ENCODE results near the gene STAT6.
A peak's percentile ranks its signal among the peaks of the same experiment; 100 is the strongest.

Gene STAT6, protein sequence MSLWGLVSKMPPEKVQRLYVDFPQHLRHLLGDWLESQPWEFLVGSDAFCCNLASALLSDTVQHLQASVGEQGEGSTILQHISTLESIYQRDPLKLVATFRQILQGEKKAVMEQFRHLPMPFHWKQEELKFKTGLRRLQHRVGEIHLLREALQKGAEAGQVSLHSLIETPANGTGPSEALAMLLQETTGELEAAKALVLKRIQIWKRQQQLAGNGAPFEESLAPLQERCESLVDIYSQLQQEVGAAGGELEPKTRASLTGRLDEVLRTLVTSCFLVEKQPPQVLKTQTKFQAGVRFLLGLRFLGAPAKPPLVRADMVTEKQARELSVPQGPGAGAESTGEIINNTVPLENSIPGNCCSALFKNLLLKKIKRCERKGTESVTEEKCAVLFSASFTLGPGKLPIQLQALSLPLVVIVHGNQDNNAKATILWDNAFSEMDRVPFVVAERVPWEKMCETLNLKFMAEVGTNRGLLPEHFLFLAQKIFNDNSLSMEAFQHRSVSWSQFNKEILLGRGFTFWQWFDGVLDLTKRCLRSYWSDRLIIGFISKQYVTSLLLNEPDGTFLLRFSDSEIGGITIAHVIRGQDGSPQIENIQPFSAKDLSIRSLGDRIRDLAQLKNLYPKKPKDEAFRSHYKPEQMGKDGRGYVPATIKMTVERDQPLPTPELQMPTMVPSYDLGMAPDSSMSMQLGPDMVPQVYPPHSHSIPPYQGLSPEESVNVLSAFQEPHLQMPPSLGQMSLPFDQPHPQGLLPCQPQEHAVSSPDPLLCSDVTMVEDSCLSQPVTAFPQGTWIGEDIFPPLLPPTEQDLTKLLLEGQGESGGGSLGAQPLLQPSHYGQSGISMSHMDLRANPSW

DNA sequence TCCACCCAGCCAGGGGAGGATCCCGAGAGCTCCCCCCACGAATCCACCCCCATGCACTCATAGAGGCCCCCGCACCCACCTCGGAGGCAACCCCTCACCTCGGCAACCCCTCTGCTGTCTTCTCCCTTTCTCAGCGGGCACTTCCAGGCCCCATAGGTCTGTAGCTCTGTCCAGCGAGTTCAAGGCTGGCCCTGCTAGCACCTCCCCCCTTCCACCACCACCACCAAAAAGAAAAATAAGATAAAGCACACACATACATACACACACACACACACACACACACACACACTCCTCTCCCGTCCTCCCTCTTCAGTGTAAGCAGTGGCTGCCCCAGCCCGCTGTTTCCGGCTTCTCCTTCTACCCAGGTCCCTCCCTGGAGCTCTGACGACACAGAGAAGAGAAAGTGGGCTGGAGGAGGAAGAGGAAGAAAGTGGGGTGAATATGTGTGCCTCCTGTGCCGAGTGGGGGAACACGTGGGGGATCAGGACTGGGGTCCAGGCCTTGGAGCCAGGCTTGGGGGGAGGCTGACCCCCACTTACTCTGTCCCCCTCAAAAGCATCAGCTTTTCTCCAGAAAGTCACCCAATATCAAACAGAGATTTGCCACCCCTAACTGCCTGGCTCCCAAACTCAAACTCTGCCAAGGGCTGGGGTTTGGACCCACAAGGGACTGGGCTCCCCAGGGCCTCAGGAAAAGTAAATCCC is at the start of gene STAT6:
Gene STAT6 (minus strand): TSS at position 332 of the 704 bp plus-strand sequence. CDS start 3,084 bp downstream, outside the sequence.
- peak; percentile 73 for DNase-seq (ENCODE audit: low spot score)

DNA sequence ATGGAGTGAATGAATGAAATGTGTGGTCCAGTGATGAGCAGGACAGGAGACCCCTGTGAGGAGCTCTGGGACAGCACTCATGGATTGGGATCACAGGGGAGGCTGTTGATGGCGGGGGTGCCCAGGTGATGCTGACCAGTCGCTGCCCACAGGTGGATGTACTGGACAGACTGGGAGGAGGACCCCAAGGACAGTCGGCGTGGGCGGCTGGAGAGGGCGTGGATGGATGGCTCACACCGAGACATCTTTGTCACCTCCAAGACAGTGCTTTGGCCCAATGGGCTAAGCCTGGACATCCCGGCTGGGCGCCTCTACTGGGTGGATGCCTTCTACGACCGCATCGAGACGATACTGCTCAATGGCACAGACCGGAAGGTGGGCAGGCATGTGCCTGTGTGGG is 49.6 kb upstream of the STAT6 start:
- no peak for DNase-seq (ENCODE audit: low spot score)

DNA sequence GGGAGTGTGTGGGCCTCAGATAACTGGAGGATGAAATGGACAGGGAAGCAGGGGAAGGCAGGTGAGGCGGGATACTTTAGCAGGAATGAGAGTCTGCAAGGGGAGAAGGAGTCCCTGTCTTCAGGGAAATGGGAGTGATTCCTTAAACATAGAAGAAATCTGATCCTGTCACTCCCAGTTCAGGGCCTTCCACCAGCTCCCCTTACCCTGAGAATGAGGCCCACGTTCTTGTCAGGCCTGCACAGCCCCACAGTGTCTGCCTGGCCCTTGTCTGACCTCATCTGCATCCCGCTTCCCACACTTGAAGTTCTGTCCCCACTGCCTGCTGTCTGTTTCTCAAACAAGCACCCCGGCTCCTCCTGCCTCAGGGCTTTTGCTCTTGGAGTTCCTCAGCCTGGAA is 48.9 kb upstream of the STAT6 start:
- DNase-seq (ENCODE audit: low spot score) = no peak

DNA sequence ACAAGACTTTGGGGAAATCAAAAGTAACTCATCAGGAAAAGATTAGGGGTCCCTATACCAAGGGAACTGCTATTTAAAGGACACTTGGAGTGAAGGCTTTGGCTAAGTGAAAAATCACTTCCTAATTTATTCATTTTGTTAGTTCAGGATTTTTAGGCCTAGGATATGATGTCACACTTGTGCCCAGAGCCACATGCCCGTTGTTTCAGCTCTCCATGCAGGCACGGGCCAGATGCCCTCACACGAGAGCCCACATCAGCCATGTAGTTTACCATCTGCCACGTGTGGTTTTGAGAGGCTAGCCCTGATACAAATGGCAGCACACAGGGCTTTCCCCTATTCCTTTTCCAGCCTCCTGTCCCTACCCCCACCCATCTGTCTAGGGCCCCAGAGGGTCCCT is 48.1 kb upstream of the STAT6 start:
- DNase-seq (ENCODE audit: low spot score) = no peak

DNA sequence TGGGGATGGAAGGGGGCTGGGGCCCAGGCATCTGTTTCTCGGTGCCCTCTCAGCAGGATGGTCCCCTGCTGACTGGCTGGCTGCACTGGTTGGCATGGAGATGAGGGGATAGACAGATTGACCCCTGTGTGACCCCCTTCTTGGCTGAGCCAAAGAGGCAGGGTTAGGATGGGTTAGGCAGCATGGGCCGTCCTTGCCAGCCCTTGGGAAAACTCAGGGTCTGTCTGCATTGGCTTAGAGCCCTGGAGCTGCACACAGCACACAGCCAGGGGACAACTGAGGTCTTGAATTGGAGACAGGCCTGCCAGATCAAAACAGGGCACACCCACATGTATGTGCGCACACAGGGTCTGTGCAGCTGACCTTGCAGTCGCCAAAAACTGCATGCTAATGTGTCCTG is 47.5 kb upstream of the STAT6 start:
- no peak for DNase-seq (ENCODE audit: low spot score)

DNA sequence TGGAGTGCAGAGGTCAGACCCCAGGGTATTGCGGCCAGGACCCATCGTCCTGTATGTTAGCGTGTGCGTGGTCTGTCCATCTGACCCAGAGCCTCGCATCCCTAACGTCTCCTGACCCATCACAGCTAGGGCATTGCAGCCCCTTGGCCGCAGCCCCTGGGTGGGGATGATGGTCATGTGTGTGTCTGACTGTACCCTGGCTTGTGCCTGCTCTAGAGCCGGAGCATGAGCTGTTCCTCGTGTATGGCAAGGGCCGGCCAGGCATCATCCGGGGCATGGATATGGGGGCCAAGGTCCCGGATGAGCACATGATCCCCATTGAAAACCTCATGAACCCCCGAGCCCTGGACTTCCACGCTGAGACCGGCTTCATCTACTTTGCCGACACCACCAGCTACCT is 47.0 kb upstream of the STAT6 start:
- no peak for DNase-seq (ENCODE audit: low spot score)

DNA sequence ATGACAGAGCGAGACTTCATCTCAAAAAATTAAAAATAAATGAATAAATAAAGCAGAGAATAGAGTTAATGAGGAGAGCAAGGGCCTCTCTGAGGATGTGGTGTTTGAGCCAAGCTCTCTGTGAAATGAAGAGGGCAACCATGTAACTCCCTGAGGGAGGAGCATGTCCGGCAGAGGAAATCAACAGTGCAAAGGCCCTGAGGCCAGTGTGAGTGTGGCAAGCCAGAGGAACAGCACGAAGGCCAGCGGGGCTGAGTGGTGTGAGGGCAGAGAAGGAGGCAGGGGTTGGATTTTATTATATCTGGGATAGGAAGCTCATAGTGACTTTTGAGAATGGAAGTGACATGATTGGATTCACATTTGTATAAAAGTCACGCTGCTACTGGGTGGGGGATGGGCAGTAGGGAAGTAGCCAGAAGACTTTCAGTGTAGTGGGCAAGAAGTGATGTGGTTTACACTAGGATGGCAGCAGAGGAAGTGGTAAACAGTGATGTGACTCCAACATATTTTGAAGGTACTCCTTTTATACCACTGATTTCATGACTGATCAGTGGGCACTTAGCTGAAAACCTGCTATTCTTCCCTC is 46.5 kb upstream of the STAT6 start:
- DNase-seq (ENCODE audit: low spot score) = no peak

DNA sequence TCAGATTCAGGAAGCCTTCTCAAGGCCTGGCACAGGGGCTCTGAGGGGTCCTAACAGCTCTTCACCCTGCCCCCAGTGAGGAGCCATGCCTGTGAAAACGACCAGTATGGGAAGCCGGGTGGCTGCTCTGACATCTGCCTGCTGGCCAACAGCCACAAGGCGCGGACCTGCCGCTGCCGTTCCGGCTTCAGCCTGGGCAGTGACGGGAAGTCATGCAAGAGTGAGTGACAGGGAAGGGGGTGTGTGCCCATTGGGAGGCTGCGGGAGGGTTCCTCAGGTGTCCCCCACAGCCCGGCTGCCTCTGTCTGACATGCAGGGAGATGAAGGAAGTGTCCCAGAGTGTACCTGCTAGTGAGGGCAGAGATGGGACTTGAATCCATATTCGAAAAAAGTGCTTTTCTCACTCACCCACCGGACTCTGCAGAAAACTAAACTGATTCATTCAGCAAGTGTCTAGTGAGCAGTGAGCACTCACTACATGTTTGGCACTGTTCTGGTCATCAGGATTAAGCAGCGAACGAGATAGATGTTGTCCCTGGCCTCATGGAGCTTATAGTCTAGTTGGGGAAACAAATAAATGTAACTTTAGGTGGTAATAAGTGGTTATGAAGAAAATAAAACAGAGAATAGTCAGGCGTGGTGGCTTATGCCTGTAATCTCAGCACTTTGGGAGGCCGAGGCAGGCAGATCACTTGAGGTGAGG is 45.7 kb upstream of the STAT6 start:
- no peak for DNase-seq (ENCODE audit: low spot score)

DNA sequence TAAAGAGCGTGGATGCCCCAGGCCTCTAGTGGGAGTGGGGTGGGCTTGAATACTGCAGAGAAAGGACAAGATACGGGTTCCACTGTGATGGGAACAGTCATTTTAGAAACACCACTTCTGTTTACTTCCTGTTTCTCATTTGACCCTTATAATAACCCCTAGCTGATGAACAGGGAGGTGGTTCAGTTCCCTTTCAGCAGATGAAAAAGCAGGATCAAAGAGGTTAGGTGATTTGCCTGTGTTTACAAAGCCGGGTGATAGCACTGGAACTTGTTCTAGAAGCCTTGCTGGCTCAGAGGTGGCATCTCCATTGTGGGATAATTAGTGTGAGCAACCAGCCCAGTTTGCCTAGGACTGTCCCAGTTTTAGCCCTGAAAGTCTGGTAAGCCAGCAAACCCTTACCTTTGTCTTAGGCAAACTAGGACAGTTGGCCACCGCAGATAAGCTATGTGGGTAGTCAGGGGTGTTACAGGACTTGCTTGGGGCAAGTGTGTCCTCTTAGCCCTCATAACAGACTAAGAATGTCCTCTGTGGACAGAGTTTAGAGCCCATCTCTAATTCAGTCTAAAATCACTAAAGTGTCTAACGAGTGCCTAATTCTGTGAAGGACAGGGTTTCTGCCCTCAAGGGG is 43.8 kb upstream of the STAT6 start:
- DNase-seq (ENCODE audit: low spot score) = no peak

DNA sequence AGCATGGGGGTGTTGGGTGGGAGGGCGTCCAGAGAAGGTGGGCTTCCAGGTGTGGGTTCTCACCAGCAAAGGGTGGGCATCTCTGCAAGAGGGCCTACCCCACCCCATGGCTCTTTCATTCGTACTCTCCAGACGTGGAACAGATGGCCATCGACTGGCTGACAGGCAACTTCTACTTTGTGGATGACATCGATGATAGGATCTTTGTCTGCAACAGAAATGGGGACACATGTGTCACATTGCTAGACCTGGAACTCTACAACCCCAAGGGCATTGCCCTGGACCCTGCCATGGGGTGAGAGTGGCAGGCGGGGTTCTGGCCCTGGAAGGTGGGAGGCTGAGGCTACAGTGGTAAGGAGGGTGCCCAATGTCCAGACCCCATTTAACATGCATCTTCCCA is 42.9 kb upstream of the STAT6 start:
- no peak for DNase-seq (ENCODE audit: low spot score)

DNA sequence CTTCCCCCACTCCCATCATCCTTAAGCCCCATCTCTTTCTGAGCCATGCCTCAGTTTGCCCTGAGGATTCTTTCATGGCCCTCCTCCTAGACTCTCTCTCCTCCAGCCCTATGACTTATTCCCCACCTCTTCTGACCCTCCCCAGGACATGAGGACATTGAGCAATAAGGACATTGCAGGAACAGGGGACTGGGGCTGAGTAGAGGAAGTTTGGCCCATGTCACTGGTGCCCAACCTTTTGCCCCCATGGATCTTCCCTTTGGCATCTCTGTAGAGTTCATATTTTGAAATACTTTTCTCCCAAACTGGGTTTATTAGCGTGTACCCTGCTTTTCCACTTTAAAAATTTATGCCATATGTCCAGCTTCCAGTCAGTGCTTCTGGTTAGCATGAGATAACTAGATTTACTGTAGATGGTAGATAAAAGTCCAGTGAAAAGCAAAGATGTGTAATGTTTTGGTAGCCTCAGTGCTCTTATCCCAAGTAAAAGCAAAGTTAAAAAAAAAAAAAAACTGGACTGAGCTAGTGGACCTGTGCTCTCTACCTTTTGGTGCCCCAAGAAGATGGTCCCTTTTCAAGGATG is 42.3 kb upstream of the STAT6 start:
- DNase-seq (ENCODE audit: low spot score) = no peak

DNA sequence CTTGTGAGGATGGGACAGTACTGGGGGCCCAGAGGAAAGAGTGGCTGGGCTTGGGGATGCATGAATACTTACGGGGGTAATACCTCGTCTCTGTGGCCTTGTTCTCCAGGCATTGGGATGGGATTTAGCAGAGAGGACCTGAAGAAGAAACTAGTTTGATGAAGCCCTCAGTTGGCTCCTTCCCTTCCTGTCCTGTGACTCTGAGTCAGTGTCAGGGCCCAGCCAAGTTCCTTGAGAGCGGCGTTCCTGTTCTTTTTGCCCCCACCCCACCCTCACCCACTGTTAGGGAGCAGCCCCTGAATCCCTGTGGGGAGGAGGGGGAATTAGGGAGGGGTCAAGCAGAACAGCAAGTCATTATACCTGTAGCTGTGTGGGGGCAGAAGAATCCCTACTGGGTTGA is 41.5 kb upstream of the STAT6 start:
- DNase-seq (ENCODE audit: low spot score) = no peak

DNA sequence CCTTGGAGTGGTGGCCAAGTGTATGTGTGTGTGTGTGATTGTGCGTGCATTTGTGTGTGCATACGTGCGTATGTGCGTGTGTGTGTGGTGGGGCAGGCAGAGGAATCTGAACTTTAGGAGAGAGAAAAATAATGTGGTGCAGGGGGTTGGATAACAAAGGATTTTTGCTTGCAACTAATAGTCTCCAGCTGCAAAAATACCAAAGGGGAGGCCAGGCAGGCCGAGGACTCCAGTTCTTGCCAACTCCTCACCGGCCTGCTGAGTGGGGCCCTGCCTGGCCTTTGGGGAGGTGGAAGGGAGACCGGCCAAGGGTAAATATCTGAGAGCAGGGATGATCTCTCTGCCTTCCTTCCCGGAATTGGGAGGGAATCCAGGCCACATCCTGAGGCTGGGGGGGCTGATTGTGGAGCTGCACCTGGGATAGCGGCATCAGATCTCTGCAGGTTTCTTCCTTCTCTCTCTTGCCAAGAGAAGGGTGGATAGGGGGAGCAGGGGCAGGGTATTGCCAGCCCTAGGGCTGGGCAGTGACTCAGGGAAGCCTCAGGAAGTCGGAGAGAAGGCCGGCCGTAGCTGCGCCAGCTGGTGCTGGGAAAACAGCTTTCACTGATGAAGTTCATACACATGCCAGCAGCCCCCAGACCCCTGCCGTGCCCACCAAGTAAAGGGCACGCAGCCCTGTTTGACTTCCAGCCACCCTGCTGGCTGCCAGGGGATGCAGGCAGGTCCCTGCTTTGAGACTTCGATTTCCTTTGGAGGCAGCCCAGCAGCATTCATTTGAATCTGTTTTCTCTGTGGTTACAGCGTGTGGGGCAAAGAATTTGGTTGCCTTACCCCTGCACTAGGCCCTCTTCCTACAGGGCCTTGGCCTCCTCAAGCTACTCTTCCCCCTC is 40.8 kb upstream of the STAT6 start:
- no peak for DNase-seq (ENCODE audit: low spot score)

DNA sequence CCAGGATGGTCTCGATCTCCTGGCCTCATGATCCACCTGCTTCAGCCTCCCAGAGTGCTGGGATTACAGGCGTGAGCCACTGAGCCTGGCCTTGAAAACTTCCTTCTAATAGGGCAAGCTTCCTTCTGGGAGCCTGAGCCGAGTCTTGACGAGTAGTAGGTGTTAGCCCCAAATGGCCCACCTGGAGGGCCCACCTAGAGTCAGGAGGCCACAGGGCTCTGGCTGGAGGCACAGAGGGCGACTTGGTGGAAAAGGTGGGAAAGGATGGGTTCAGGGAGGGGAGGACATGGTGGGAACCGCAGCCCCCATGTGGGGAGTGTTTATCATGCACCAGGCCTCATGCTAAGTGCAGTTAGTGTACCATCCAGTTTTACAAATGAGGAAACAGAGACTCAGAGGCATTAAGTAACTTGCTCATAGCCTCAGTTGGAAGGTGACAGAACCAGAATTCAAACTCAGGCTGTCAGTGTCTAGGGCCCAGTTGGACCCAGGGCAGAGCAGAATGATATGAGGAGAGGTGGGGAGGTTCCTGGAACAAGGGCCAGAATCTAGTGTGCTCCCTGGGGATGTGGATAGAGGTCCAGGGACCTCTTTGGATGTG is 39.3 kb upstream of the STAT6 start:
- no peak for DNase-seq (ENCODE audit: low spot score)

DNA sequence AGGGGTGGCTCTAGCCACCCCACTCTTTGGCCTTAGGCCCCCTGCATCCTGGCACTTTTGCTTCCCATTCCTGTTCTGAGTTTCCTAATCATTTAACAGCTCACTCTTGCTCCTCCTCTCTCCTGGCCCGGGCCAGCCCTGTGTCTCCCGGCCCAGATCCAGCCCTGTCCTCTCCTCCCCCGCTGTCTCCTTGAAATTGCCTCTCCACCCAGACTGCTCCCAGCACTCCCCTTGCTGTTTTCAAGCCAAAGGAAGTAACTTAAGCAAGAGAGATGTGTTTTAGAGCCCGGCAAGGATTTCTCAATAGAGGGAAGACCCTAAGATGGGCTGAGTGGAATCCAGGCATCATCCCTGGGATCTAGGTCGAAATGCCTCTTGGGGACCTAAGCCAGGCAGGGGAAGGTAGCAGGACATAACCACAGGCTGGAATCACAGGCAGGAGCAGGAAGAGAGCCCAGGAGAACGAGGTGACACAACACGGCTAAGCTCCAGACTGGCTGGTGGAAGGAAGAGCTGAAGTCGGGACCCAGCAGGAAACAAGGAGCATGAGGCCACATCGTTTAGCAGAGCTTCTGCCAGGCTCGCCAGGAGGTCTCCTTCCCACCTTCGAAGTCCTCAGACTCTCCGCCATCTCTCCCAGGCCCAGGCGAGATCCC is 38.2 kb upstream of the STAT6 start:
- no peak for DNase-seq (ENCODE audit: low spot score)

DNA sequence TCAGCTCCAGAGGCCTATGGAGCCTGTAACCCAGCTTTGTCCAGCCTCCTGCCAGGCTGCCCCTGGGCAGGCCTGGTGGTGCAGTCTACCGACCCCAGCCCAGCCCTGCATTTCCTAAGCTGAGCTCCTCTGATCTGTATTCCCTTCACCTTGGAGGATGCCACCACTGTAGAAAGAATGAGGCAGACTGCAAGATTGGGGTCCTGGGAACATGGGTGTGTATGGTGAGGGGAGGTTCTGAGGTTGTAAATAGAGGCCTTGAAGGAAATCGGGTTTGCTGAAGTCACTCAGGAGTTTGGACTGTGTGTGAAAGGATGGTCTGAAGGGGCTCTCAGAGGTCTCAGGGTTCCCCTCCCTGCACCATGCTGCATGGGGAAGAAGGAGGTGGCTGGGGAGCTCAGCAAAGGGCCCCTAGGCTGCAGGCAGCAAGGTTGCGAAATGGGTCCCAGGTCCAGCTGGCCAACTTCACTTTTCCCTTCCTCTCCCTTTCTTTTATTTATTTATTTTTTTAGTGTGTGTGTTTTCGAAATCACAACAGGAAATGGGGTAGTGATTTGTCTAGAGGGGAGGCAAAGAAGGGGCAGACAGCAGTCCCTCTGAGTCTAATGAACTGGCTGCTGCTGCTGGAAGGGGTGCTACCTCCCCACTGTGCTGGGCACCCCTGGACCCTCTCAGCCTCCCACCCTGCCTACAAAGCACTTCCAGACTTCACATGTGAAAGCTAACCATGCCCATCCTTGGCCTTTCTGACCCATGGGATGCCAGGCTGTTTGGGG is 37.5 kb upstream of the STAT6 start:
- no peak for DNase-seq (ENCODE audit: low spot score)

DNA sequence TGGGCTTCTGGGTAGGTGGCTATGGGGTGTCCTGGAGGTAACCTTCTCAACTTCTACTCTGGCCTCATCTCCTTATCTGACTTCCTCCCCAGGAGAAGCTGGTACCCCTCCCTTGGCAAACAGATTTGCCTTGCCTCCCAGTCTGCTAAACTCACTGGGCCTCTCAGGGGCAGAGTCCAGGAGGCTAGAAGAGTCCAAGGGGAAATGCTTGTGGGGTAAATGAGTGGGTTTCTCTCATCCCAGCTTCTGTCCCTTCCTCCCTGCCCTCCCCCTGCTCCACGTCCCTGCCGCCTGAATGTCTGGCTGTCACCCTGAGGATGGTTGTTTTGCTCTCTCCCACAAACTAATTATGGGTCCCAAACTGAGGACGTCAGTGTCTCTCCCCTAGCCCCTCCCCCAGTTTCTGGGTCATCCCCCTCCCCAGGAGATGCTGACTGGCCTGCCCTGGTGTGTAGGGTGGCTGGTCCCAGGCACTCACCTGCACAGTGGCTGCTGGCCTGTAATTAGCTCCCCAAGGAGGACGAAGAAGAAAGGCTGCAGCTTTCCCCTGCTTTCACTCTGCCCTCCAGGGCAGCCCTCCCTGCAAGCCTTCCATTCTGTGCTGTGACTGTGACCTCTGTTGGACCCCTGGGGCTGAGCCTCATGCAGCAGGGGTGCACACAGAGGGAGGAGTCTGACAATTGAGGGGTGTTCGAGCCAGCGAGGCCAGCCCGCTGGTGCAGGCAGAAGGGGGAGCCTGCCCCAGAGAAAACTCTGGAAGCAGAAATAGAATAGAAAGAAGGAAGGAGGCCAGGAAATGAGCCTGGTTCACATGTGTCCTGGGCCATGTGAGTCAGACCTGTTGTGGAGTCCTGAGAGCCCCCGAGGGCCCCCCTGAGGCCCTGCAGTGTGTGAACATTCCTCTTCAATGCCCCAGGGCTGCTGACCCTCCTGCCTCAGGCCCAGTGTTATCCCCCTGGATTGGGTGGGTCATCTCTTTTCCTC is 36.1 kb upstream of the STAT6 start, which contains the start of gene LRP1-AS:
Gene LRP1-AS (minus strand): TSS at position 659 of the 984 bp plus-strand sequence.
- DNase-seq (ENCODE audit: low spot score) = no peak
